IMR-90 (cell line): ENCODE data around the gene POLR3E.

Source experiments
- FOS ChIP-seq: fragments of 150-350 bp; IDR thresholded peaks from 2 replicates; pipeline ENCODE4 v1.6.1; 2016; ENCODE audit warnings: low read depth, low read length
- MAFK ChIP-seq: IDR thresholded peaks from 2 replicates; pipeline ENCODE4 v1.6.1; 2012; ENCODE audit warnings: low read depth, low read length, improper control_type of control experiment
- MAZ ChIP-seq: IDR thresholded peaks from 2 replicates; pipeline ENCODE4 v1.6.1; 2012; ENCODE audit warnings: low read depth, mild to moderate bottlenecking, low read length, improper control_type of control experiment, moderate library complexity, borderline replicate concordance
- MXI1 ChIP-seq: IDR thresholded peaks from 2 replicates; pipeline ENCODE4 v1.6.1; 2012; ENCODE audit warnings: low read depth, mild to moderate bottlenecking, low read length, moderate library complexity, borderline replicate concordance
- POLR2A ChIP-seq: IDR thresholded peaks from 2 replicates; pipeline ENCODE4 v1.6.1; 2012; ENCODE audit warnings: mild to moderate bottlenecking, low read depth, low read length
- RAD21 ChIP-seq: IDR thresholded peaks from 2 replicates; pipeline ENCODE4 v1.6.1; 2012; ENCODE audit warnings: low read length, improper control_type of control experiment
- RCOR1 ChIP-seq: IDR thresholded peaks from 2 replicates; pipeline ENCODE4 v1.6.1; 2012; ENCODE audit warnings: mild to moderate bottlenecking, low read length, improper control_type of control experiment; ENCODE audit not compliant: insufficient replicate concordance
- SMC3 ChIP-seq: fragments of 150-350 bp; IDR thresholded peaks from 2 replicates; pipeline ENCODE4 v1.6.1; 2016; ENCODE audit warnings: low read depth, mild to moderate bottlenecking, antibody characterized with exemption, low read length, moderate library complexity
- TF ChIP-seq, protein P1 (sequence below): conservative IDR thresholded peaks from 2 replicates; pipeline ENCODE4 v1.5.1; 2012; ENCODE audit warnings: mild to moderate bottlenecking, low read depth, low read length, improper control_type of control experiment
- TF ChIP-seq, protein P2 (sequence below): fragments of 150-350 bp; IDR thresholded peaks from 2 replicates; pipeline ENCODE4 v1.6.1; 2016; ENCODE audit warnings: low read depth, mild to moderate bottlenecking, low read length, moderate library complexity, borderline replicate concordance
- TF ChIP-seq, protein P3 (sequence below): fragments of 150-350 bp; IDR thresholded peaks from 2 replicates; pipeline ENCODE4 v1.6.1; 2017; ENCODE audit warnings: mild to moderate bottlenecking, antibody characterized with exemption, low read length, low read depth

DNA sequence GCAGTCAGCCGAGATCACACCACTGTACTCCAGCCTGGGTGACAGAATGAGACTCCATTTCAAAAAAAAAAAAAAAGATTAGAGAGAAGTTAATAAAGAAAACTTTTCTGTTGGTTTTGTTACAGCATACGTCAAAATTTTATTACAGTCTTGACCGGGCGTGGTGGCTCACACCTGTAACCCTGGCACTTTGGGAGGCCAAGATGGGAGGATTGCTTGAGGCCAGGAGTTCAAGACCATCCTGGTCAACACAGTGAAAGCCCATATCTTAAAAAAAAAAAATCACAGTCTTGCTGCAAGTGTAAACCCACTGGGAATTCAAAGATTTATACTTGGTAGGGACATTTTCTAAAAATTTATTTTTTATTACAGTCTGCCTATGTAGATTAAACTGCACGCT lies 6.2 kb upstream of the POLR3E start:
- TF ChIP-seq, protein P1, sequence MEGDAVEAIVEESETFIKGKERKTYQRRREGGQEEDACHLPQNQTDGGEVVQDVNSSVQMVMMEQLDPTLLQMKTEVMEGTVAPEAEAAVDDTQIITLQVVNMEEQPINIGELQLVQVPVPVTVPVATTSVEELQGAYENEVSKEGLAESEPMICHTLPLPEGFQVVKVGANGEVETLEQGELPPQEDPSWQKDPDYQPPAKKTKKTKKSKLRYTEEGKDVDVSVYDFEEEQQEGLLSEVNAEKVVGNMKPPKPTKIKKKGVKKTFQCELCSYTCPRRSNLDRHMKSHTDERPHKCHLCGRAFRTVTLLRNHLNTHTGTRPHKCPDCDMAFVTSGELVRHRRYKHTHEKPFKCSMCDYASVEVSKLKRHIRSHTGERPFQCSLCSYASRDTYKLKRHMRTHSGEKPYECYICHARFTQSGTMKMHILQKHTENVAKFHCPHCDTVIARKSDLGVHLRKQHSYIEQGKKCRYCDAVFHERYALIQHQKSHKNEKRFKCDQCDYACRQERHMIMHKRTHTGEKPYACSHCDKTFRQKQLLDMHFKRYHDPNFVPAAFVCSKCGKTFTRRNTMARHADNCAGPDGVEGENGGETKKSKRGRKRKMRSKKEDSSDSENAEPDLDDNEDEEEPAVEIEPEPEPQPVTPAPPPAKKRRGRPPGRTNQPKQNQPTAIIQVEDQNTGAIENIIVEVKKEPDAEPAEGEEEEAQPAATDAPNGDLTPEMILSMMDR = no peak
- TF ChIP-seq, protein P2, sequence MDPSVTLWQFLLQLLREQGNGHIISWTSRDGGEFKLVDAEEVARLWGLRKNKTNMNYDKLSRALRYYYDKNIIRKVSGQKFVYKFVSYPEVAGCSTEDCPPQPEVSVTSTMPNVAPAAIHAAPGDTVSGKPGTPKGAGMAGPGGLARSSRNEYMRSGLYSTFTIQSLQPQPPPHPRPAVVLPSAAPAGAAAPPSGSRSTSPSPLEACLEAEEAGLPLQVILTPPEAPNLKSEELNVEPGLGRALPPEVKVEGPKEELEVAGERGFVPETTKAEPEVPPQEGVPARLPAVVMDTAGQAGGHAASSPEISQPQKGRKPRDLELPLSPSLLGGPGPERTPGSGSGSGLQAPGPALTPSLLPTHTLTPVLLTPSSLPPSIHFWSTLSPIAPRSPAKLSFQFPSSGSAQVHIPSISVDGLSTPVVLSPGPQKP = no peak
- TF ChIP-seq, protein P3, sequence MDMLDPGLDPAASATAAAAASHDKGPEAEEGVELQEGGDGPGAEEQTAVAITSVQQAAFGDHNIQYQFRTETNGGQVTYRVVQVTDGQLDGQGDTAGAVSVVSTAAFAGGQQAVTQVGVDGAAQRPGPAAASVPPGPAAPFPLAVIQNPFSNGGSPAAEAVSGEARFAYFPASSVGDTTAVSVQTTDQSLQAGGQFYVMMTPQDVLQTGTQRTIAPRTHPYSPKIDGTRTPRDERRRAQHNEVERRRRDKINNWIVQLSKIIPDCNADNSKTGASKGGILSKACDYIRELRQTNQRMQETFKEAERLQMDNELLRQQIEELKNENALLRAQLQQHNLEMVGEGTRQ = no peak
- no peak for TF ChIP-seq MAFK
- TF ChIP-seq POLR2A = no peak
- TF ChIP-seq RAD21 = no peak
- TF ChIP-seq SMC3 = no peak
- TF ChIP-seq MXI1 = no peak
- TF ChIP-seq FOS = no peak
- TF ChIP-seq RCOR1 = no peak
- TF ChIP-seq MAZ = no peak
